HL-60 (cell line): ENCODE data around the gene UBXN10.

Experiments
- DNase-seq, 2 experiments: peaks; one replicate each; pipeline ENCODE4 v3.0.0-alpha.2; 2010 to 2020; ENCODE audit warnings: low read depth in 1 of 2, low spot score in 1 of 2
- H3K27ac ChIP-seq: fragments of 250-450 bp; sonication (Bioruptor Pico); replicated peaks from 2 replicates; pipeline ENCODE4 v1.5.1; 2020; ENCODE audit warnings: mild to moderate bottlenecking, moderate library complexity
- H3K27me3 ChIP-seq: fragments of 250-450 bp; sonication (Bioruptor Pico); 2 replicates; pipeline ENCODE4 v1.5.1; 2021; ENCODE audit warnings: mild to moderate bottlenecking, moderate library complexity; ENCODE audit not compliant: insufficient read depth, poor library complexity, severe bottlenecking
- H3K4me3 ChIP-seq: replicated peaks from 2 replicates; pipeline ENCODE4 v1.5.1; 2011; ENCODE audit warnings: mild to moderate bottlenecking, control low read depth, low read length; ENCODE audit not compliant: insufficient read depth
- GABPA ChIP-seq: IDR thresholded peaks from 2 replicates; pipeline ENCODE4 v1.6.1; 2012; ENCODE audit warnings: low read depth
- POLR2AphosphoS5 ChIP-seq: IDR thresholded peaks from 2 replicates; pipeline ENCODE4 v1.6.1; 2012; ENCODE audit warnings: low read depth
- SPI1 ChIP-seq: IDR thresholded peaks from 2 replicates; pipeline ENCODE4 v1.6.1; 2012; ENCODE audit warnings: low read depth, mild to moderate bottlenecking, borderline replicate concordance
- TF ChIP-seq, protein P1 (sequence below): IDR thresholded peaks from 2 replicates; pipeline ENCODE4 v1.6.1; 2012; ENCODE audit warnings: low read depth; ENCODE audit not compliant: insufficient replicate concordance
- TF ChIP-seq, protein P2 (sequence below): IDR thresholded peaks from one replicate; pipeline ENCODE4 v1.5.1; 2011; ENCODE audit warnings: low read length, control low read depth, inconsistent platforms; ENCODE audit not compliant: insufficient read depth

Gene UBXN10

DNA sequence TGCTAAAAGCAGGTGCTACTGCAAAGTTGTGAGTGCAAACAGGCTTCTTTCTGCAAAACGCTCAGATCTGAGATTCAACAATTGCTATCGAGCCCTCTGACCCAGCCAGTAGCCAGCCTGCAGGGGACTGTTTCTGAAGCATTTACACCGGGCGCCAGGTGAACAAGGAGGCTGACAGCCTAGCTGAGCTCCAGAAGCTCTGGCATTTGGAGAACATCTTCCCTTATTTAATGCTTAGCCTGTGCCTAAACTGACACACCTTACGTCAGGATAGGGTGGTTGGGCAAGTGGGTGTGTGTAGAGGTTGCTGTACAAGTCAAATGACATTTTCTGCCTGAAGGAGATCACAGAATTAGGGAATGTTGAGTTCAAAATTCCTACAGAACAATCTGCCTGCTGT lies 16.3 kb downstream of the UBXN10 start:
- TF ChIP-seq POLR2AphosphoS5 (no peak), GABPA (no peak), SPI1 (no peak)
- TF ChIP-seq, protein P1, sequence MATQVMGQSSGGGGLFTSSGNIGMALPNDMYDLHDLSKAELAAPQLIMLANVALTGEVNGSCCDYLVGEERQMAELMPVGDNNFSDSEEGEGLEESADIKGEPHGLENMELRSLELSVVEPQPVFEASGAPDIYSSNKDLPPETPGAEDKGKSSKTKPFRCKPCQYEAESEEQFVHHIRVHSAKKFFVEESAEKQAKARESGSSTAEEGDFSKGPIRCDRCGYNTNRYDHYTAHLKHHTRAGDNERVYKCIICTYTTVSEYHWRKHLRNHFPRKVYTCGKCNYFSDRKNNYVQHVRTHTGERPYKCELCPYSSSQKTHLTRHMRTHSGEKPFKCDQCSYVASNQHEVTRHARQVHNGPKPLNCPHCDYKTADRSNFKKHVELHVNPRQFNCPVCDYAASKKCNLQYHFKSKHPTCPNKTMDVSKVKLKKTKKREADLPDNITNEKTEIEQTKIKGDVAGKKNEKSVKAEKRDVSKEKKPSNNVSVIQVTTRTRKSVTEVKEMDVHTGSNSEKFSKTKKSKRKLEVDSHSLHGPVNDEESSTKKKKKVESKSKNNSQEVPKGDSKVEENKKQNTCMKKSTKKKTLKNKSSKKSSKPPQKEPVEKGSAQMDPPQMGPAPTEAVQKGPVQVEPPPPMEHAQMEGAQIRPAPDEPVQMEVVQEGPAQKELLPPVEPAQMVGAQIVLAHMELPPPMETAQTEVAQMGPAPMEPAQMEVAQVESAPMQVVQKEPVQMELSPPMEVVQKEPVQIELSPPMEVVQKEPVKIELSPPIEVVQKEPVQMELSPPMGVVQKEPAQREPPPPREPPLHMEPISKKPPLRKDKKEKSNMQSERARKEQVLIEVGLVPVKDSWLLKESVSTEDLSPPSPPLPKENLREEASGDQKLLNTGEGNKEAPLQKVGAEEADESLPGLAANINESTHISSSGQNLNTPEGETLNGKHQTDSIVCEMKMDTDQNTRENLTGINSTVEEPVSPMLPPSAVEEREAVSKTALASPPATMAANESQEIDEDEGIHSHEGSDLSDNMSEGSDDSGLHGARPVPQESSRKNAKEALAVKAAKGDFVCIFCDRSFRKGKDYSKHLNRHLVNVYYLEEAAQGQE, result no peak
- TF ChIP-seq, protein P2, sequence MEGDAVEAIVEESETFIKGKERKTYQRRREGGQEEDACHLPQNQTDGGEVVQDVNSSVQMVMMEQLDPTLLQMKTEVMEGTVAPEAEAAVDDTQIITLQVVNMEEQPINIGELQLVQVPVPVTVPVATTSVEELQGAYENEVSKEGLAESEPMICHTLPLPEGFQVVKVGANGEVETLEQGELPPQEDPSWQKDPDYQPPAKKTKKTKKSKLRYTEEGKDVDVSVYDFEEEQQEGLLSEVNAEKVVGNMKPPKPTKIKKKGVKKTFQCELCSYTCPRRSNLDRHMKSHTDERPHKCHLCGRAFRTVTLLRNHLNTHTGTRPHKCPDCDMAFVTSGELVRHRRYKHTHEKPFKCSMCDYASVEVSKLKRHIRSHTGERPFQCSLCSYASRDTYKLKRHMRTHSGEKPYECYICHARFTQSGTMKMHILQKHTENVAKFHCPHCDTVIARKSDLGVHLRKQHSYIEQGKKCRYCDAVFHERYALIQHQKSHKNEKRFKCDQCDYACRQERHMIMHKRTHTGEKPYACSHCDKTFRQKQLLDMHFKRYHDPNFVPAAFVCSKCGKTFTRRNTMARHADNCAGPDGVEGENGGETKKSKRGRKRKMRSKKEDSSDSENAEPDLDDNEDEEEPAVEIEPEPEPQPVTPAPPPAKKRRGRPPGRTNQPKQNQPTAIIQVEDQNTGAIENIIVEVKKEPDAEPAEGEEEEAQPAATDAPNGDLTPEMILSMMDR, result no peak
- no peak overlapping the region for H3K27ac ChIP-seq
- H3K4me3 ChIP-seq, result no peak overlapping the region
- DNase-seq, result no peak
- H3K27me3 ChIP-seq, result no peaks in the 10 kb centered on the region

DNA sequence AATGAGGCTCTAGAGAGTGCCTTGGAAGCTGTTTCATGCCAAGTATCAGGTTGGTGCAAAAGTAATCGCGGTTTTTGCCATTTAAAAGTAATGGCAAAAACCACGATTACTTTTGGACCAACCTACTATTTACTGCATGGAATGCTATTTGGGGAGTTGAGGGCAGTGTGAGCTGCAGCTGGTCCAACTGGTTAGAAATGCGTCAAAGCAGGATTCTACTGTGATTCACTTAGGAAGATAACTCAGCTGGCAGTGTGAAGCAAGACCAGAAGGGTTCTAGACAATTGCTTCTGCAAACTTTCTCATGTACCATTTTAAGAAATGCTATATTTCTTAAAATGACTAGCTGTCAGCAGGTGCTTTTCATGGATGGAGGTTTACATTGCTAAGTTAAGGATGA lies 21.6 kb downstream of the UBXN10 start:
- TF ChIP-seq GABPA (no peak), POLR2AphosphoS5 (no peak), SPI1 (no peak)
- TF ChIP-seq, protein P1, result no peak
- TF ChIP-seq, protein P2, result no peak
- Histone ChIP-seq H3K4me3 (no peak overlapping the region), H3K27ac (no peak overlapping the region), H3K27me3 (peaks cover 2% of the 10 kb centered on the region)
- no peak for DNase-seq

DNA sequence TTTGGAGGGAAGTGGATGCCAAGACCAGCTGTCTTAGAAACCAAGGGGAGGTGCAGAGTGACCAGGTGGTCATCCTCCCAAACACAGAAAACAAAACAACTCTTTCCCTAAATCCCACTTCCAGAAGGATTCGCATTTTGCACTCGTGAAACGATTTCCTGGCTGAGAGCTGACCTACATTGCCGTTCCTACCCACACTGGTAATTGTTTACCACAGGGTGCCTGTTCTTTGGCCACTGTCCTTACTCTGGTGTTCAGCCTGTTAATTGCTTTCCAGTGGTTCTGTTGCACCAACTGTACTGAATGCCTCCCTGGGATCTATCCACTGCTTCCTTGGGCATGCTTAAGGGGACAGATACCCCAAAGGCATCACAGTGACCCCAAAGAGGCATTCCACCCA lies 23.6 kb downstream of the UBXN10 start:
- Histone ChIP-seq H3K27ac (no peak overlapping the region), H3K4me3 (no peak overlapping the region), H3K27me3 (peaks cover 12% of the 10 kb centered on the region)
- no peak for DNase-seq
- no peak for TF ChIP-seq POLR2AphosphoS5
- TF ChIP-seq, protein P2, result no peak
- no peak for TF ChIP-seq SPI1
- TF ChIP-seq, protein P1, result no peak
- no peak for TF ChIP-seq GABPA
